NCI-H82 treated with DMSO at 0.1 percent for 48 hours (cell line): ENCODE data around the gene PGLYRP2.
"Not testable (repeated sequence)": the region's sequence is repeated elsewhere in the genome, so short reads cannot be mapped to it uniquely, and the experiment has no call there.

Experiments used
- DNase-seq: peaks from one replicate; lab custom pipeline; 2025; ENCODE audit not compliant: unreplicated experiment; lab: John Stamatoyannopoulos, UW

Gene PGLYRP2

GRCh38 chr19:15488489-15489226, 9.4 kb upstream of the PGLYRP2 start:
- DNase-seq = no peak

GRCh38 chr19:15487038-15487437, 7.7 kb upstream of the PGLYRP2 start:
- DNase-seq = no peak

DNA sequence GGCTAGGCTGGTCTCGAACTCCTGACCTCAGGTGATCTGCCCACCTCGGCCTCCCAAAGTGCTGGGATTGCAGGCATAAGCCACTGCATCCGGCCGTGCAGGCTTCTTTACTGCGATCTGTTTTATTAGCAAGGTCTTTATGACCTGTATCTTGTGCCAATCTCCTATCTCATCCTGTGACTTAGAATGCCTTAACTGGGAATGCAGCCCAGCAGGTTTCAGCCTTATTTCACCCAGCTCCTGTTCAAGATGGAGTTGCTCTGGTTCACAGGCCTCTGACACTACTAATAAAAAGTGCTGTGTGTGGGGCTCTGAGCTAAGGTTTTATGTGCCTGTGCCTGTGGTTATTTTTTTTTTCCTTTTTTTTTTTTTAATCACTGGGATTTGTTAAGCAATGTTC, 6.5 kb upstream of the PGLYRP2 start:
- DNase-seq = not testable (repeated sequence)

DNA sequence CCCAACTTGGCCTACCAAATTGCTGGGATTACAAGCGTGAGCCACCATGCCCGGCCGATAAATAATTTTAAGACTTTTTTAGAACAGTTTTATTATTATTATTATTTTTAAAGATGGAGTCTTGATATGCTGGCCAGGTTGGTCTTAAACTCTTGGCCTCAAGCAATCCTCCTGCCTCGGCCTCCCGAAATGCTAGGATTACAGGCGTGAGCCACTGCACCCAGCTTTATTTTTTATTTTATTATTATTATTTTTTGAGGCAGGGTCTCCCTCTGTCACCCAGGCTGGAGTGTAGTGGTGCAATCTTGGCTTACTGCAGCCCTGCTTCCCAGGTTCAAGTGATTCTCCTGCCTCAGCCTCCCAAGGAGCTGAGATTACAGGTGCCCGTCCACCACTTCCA, 1.7 kb upstream of the PGLYRP2 start:
- DNase-seq = not testable (repeated sequence)

DNA sequence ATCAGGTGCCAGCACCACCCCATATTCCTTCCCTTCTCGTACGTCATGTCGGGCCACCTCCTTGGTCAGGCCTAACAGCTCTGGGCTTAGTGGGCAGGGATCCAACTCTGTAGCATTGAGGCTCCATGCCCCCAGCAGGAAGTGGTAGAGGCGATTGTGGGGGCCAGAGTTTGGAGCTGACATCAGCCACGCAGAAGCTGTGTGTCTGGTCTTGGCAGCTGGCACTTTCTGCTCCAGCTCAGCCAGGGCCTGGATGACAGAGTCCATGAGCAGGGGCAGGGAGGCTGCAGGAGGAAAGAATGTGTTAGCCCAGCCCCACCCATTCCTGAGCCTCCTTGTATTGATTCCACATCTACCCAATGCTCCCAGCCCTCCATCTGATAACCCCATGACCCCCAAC, 3.0 kb downstream of the PGLYRP2 start:
- no peak for DNase-seq

DNA sequence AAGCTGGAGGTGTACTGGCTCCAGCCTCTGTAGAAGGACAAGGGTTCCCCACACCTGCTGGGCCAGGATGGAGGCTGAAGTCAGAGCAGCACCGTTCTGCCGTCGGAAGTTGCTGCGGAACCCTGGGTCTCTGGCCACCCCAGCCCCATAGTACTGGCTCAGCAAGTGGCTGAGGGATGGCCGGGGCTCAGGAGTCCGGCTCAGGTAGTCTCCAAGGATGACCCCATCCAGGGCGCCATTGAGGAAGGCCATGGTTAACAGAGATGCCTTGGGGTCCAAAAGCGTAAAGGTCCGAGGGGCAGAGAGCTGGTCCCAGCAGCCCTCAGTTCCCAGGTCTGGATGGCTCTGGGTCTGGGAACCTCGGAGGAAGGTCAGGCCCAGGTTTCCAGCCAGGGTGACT, 3.7 kb downstream of the PGLYRP2 start:
- no peak for DNase-seq

DNA sequence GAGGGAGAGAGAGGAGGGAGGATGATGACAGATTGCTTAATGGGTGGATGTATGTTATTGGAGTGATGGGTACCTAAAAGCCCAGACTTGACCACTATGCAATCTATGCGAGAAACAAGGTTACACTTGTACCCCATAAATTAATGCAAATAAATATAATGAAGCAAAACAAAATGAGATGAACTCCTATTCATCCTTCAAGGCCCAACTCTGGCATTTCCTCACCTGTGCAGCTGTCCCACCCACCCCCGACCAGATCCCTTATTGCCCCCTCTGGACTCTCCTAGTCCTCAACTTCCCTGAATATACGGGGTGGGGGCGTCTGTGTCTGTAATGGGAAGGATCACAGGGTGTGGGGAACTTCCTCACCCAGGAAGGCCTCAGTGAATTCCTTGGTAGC, 4.1 kb downstream of the PGLYRP2 start:
- no peak for DNase-seq

DNA sequence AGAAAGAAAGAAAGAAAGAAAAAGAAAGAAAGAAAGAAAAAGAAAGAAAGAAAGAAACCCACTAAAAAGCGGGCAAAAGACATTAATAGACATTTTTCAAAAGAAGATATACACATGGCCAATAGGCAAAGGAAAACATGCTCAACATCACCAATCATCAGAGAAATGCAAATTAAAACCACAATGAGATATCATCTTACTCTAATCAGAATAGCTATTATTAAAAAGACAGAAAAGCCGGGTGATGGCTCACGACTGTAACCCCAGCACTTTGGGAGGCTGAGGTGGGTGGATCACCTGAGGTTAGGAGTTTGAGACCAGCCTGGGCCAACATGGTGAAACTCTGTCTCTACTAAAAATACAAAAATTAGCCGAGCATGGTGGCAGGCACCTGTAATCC, 5.5 kb downstream of the PGLYRP2 start:
- not testable (repeated sequence) for DNase-seq

GRCh38 chr19:15471639-15472101, 7.6 kb downstream of the PGLYRP2 start:
- no peak for DNase-seq

DNA sequence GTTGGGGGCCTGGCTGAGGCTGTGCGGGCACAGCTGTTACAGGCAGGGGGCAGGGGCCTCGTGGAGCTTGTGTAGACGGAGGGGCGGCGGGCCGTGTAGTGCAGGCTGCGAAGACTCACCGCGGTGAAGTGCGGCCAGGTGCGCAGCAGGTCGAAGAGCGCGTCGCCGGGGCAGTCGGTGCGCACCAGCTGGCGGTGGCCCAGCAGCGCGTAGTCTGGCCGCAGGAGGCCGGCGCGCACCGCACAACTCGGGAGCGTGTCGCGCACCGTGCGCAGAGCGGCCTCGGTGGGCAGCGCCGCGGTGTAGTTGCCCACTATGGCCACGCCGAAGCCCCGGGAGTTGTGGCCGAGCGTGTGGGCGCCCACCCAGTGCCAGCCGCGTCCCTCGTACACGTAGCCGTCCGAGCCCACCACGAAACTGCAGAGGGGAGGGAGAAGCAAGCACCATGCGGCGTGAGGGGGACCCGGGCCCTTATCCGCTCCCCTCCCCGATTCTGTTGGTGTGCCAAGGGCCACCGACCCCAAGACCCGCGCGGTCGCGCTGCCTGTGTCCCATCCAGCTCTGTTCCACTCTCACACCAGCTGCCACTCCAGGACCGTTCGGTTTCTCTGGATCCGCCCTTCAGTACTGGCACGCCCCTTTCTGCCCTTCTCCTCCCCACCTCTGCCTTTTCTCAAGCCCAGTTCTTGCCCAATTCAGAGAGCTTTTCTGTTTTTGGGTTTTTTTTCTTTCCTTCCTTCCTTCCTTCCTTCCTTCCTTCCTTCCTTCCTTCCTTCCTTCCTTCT, 9.6 kb downstream of the PGLYRP2 start:
- DNase-seq = no peak

- no peak for DNase-seq
Observed at GRCh38 chr19:15468675-15469512, 10.4 kb downstream of the PGLYRP2 start.

GRCh38 chr19:15467734-15468214, 11.5 kb downstream of the PGLYRP2 start:
- no peak for DNase-seq

- DNase-seq = no peak
Observed at GRCh38 chr19:15466851-15467733, 12.2 kb downstream of the PGLYRP2 start.

- no peak for DNase-seq
Observed at GRCh38 chr19:15464394-15465385, 14.6 kb downstream of the PGLYRP2 start, which contains the start of gene RASAL3. Gene RASAL3, minus strand, starts transcription at chr19:15464544. Its CDS starts 186 bp downstream, at chr19:15464358.

DNA sequence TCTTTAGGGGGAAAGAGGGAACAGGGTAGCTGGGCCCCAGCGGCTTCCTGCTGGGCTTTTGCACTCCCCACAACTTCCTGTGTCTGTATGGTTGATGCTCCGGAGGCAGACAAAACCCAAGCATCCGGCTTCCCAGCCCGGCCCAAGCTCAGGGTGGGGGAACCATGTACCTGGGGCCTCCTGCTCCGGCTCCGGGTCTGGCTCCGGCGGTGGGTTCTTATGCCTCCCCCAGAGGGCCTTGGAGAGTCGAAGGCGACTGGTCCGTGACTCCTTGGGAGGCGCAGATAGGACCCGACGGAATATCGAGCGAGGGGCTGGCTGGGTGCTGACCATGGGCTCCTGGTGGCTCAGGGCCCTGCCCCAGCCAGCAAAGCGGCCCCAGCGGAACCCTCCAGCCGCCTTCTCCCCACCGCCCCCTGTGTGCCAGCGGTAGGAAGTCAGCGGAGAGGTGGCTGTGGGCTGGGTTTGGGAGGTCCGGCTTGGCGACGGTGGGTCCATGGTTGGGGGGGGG, 15.4 kb downstream of the PGLYRP2 start:
- no peak for DNase-seq

DNA sequence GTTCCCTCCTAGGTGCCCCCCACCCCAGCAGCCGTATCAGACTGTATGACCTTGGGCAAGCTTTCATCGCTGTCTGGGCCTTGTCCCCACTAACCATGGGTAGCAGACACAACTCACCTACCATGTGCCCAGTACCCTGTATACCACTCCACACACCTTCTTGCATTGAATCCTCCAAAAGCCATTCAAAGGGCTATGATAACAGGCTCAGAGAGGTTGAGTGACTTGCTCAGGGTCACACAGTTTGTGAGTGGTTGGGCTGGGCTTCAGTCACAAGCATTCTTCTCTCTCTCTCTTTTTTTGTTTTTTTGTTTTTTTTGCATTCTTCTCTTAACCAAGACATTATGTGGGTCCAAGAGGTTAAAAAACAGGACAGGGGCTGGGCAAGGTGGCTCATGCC, 17.6 kb downstream of the PGLYRP2 start:
- no peak for DNase-seq

- no peak for DNase-seq
Observed at GRCh38 chr19:15457701-15458484, 21.4 kb downstream of the PGLYRP2 start.
